K562 (cell line): ENCODE measurements around the gene SH3TC2. TPM values are rescaled to one million over a fixed set of nuclear protein-coding genes. Genes with fewer than 3 reads are reported as not detected.
A peak's percentile ranks its signal among the peaks of the same experiment; 100 is the strongest.

ENCODE experiments used
- ATAC-seq: fragments of 200-7000 bp; cut with Tn5 transposase; 3 replicates; pipeline ENCODE4 v1.9.1; 2020; ENCODE audit warnings: moderate library complexity
- Bru-seq: library from RNA; stranded (reverse); fragments of 400-500 nt; gene quantifications from one replicate; lab custom pipeline; 2021; lab: Mats Ljungman, UMichigan
- BruChase-seq, 2 experiments: library from RNA; stranded (reverse); fragments of 400-500 nt; gene quantifications; one replicate each; lab custom pipeline; 2021; lab: Mats Ljungman, UMichigan
- BruUV-seq: library from RNA; stranded (reverse); fragments of 400-500 nt; replicated peaks from 2 replicates; lab custom pipeline; 2021; lab: Mats Ljungman, UMichigan
- CTCF ChIA-PET: fragments of 300-600 bp; formaldehyde crosslinking; extraction: SDS; loops from one replicate; lab custom pipeline; 2021; ENCODE audit warnings: low intra/inter-chr PET ratio; lab: Yijun Ruan, JAX
- POLR2A ChIA-PET: fragments of 300-600, 350-650 bp; sonication (Branson Sonifier 250); formaldehyde crosslinking; extraction: SDS; loops from one replicate; lab custom pipeline; 2021; ENCODE audit warnings: antibody characterized with exemption, inconsistent platforms; lab: Yijun Ruan, JAX
- DNase-seq, 4 experiments: peaks; one replicate each; pipeline versions ENCODE4 v3.0.0 to v3.0.0-alpha.2; 2011 to 2018; ENCODE audit warnings: low spot score in 3 of 4, mixed read lengths in 3 of 4; ENCODE audit errors: extremely low read depth in 1 of 4
- FAIRE-seq: peaks from 2 replicates; lab custom pipeline; 2011; peaks lifted over from hg19 to GRCh38; lab: Jason Lieb, UNC
- H2AFZ ChIP-seq: 2 replicates; pipeline ENCODE4 v1.6.0; 2011; ENCODE audit warnings: low read depth, low read length, control low read depth, inconsistent platforms
- H3K27ac ChIP-seq: fragments of 200-600 bp; 3 replicates; pipeline ENCODE4 v1.8.0; 2011; ENCODE audit warnings: low read depth, mild to moderate bottlenecking, control low read depth, inconsistent platforms, low read length, moderate library complexity, mixed read lengths; ENCODE audit errors: extremely low read depth
- H3K27me3 ChIP-seq, 2 experiments: fragments of 300-600 bp in 1 of 2; 2 replicates in 1 of 2; 3 replicates in 1 of 2; pipeline versions ENCODE4 v1.6.0 to v1.8.0; 2011; ENCODE audit warnings: inconsistent platforms in 2 of 2, low read length in 2 of 2, mild to moderate bottlenecking in 1 of 2, mixed read lengths in 1 of 2, moderate library complexity in 1 of 2; ENCODE audit not compliant: control insufficient read depth in 2 of 2, insufficient read depth in 2 of 2
- H3K36me3 ChIP-seq: fragments of 300-600 bp; 3 replicates; pipeline ENCODE4 v1.8.0; 2011; ENCODE audit warnings: mild to moderate bottlenecking, low read length, inconsistent platforms; ENCODE audit not compliant: control insufficient read depth, insufficient read depth
- H3K4me1 ChIP-seq, 2 experiments: fragments of 200-600 bp in 1 of 2; replicated peaks in 1 of 2; 2 replicates in 1 of 2; 3 replicates in 1 of 2; pipeline versions ENCODE4 v1.5.1 to v1.8.0; 2011; ENCODE audit warnings: inconsistent platforms in 2 of 2, low read length in 2 of 2, mild to moderate bottlenecking in 1 of 2, mixed read lengths in 1 of 2, moderate library complexity in 1 of 2; ENCODE audit not compliant: control insufficient read depth in 2 of 2, insufficient read depth in 2 of 2
- H3K4me2 ChIP-seq: 2 replicates; pipeline ENCODE4 v1.6.1; 2011; ENCODE audit warnings: low read length, control low read depth, inconsistent platforms, mixed read lengths; ENCODE audit not compliant: insufficient read depth
- H3K4me3 ChIP-seq: fragments of 200-600 bp; sonication (generic), shearing (Covaris generic); 2 replicates; pipeline ENCODE4 v1.5.1; 2016; ENCODE audit warnings: control low read depth, inconsistent platforms
- H3K79me2 ChIP-seq: fragments of 200-600 bp; 3 replicates; pipeline ENCODE4 v1.8.0; 2011; ENCODE audit warnings: low read length, inconsistent platforms; ENCODE audit not compliant: control insufficient read depth, insufficient read depth
- H3K9ac ChIP-seq, 2 experiments: 2 replicates each; pipeline versions ENCODE4 v1.6.0 to v1.6.1; 2011; ENCODE audit warnings: low read depth in 2 of 2, low read length in 2 of 2, control low read depth in 1 of 2, inconsistent platforms in 1 of 2, mild to moderate bottlenecking in 1 of 2, mixed read lengths in 1 of 2; ENCODE audit not compliant: insufficient read depth in 1 of 2
- H3K9me1 ChIP-seq: one replicate; pipeline ENCODE4 v1.6.0; 2011; ENCODE audit warnings: inconsistent platforms, mild to moderate bottlenecking, low read length, moderate library complexity; ENCODE audit not compliant: control insufficient read depth, insufficient read depth
- H3K9me3 ChIP-seq: replicated peaks from 2 replicates; pipeline ENCODE4 v1.5.1; 2011; ENCODE audit warnings: low read depth, low read length, inconsistent platforms; ENCODE audit not compliant: control insufficient read depth, insufficient read depth
- H4K20me1 ChIP-seq: replicated peaks from 2 replicates; pipeline ENCODE4 v1.6.1; 2011; ENCODE audit warnings: low read length, inconsistent platforms, mixed read lengths; ENCODE audit not compliant: control insufficient read depth, insufficient read depth
- JUN ChIP-seq, 2 experiments: sonication (generic) in 1 of 2; formaldehyde crosslinking in 1 of 2; IDR thresholded peaks; 2 replicates each; pipeline versions ENCODE4 v1.6.1 to v1.8.0; 2012 to 2022; ENCODE audit warnings: borderline replicate concordance in 2 of 2, mild to moderate bottlenecking in 2 of 2, improper control_type of control experiment in 1 of 2, low read depth in 1 of 2, low read length in 1 of 2, missing genetic modification reagents in 1 of 2
- TEAD2 ChIP-seq: fragments of 450-650 bp; IDR thresholded peaks from 2 replicates; pipeline ENCODE4 v1.6.1; 2016; ENCODE audit warnings: missing genetic modification characterization, control low read depth, missing compliant biosample characterization
- WGBS: fragments of 100-300 bp; shearing (Covaris generic); methylation state at CpG from one replicate; pipeline ENCODE4 v1.1.6; 2016; ENCODE audit warnings: low coverage, mixed read lengths; ENCODE audit not compliant: insufficient coverage; ENCODE audit errors: missing lambda C conversion rate; 5-methylcytosine and 5-hydroxymethylcytosine counted together
- in situ Hi-C: fragments of 300-500 bp; cut with MboI; formaldehyde crosslinking; loops from 4 replicates; pipeline ENCODE4 v1.15.0; 2018; ENCODE audit warnings: inconsistent platforms, mixed read lengths
- intact Hi-C: fragments of 100-400 bp; cut with micrococcal nuclease; formaldehyde crosslinking; loops from 2 replicates; pipeline ENCODE4 v1.14.2; 2022
- long read RNA-seq, 3 experiments: library from polyadenylated mRNA in 2 of 3; library from RNA in 1 of 3; unstranded in 2 of 3; stranded (forward) in 1 of 3; transcript quantifications; one replicate each; pipeline ENCODE4 v2.0.0, GENCODE V29; 2019 to 2022
- polyA minus RNA-seq, 3 experiments: library from RNA; depleted of rRNA, polyadenylated mRNA; stranded (reverse); fragments of >200 nt; gene quantifications; 2 replicates each; pipeline ENCODE4 v1.2.3, GENCODE V29; 2011
- polyA plus RNA-seq, 8 experiments: library from polyadenylated mRNA; depleted of rRNA in 4 of 8; stranded (reverse) in 5 of 8; unstranded in 3 of 8; fragments of >200 nt; fragmentation: Nextera tagmentation in 2 of 8; fragmentation: Illumina TruSeq in 1 of 8; extraction: Ambion mirVana in 2 of 8; extraction: Trizol in 1 of 8; gene quantifications; 2 replicates each; pipeline versions ENCODE4 v1.2.1 to v1.2.3, GENCODE V29; 2011 to 2014; ENCODE audit warnings: inconsistent platforms in 1 of 8, missing spikeins in 1 of 8
- total RNA-seq, 7 experiments: library from RNA; depleted of rRNA in 6 of 7; stranded (reverse); fragments of >200 nt in 6 of 7; fragmentation: Illumina TruSeq in 2 of 7; extraction: Trizol in 2 of 7; gene quantifications; 2 replicates each; pipeline versions ENCODE4 v1.2.1 to v1.2.3, GENCODE V29; 2011 to 2021; ENCODE audit warnings: low replicate concordance in 1 of 7
- TF ChIP-seq, protein P1 (sequence below), 2 experiments: IDR thresholded peaks; 2 replicates each; pipeline ENCODE4 v1.6.1; 2011; ENCODE audit warnings: borderline replicate concordance in 1 of 2, control low read depth in 1 of 2, low read depth in 1 of 2, low read length in 1 of 2, mild to moderate bottlenecking in 1 of 2, mixed read lengths in 1 of 2, moderate library complexity in 1 of 2; ENCODE audit not compliant: insufficient read depth in 1 of 2, insufficient read length in 1 of 2, poor library complexity in 1 of 2, severe bottlenecking in 1 of 2; ENCODE audit errors: extremely low read depth in 1 of 2

The SH3TC2 gene
- total RNA-seq (2011; cell fraction: chromatin; rRNA removed; ENCODE audit: low replicate concordance), result 0.40 and 0.88 TPM in 2 replicates
- total RNA-seq (2011; cell fraction: nucleolus; rRNA removed), result 0.17 and 0.26 TPM in 2 replicates
- 0.53 and 0.81 TPM in 2 replicates for total RNA-seq (2011; cell fraction: nucleoplasm; rRNA removed)
- total RNA-seq (2014; rRNA removed) (0.41 and 0.59 TPM in 2 replicates), total RNA-seq (2014; rRNA removed; fragmentation: Illumina TruSeq; extraction: Trizol) (0.41 and 0.62 TPM in 2 replicates), total RNA-seq (2015; rRNA removed; fragmentation: Illumina TruSeq; extraction: Trizol) (0.29 and 0.41 TPM in 2 replicates), total RNA-seq (2021) (0.80 and 1.1 TPM in 2 replicates), polyA plus RNA-seq (2011; rRNA removed) (0.03 and 0.61 TPM in 2 replicates), polyA plus RNA-seq (2014; fragmentation: Illumina TruSeq; extraction: Trizol) (0.33 and 0.34 TPM in 2 replicates), polyA plus RNA-seq (2014; fragmentation: Nextera tagmentation; extraction: Ambion mirVana) (under 1 TPM in 1 of 2 experiments, not detected in 1; 0.03 TPM), polyA plus RNA-seq (2014; rRNA removed) (0.20 and 0.52 TPM in 2 replicates), polyA minus RNA-seq (2011; rRNA and poly(A)+ RNA removed) (0.42 and 0.74 TPM in 2 replicates), Bru-seq, nascent RNA (percentile 20 among the genes with signal in this experiment), BruChase-seq, experiment 1, labeled RNA remaining after a 2-hour chase (percentile 15 among the genes with signal in this experiment), BruChase-seq, experiment 2, labeled RNA remaining after a 6-hour chase (percentile 8 among the genes with signal in this experiment)
- 0.45 TPM in 1 of 2 replicates, not detected in the other for polyA plus RNA-seq (2011; cell fraction: cytosol; rRNA removed)
- 1.6 TPM in 1 of 2 replicates, not detected in the other for polyA plus RNA-seq (2011; cell fraction: nucleus; rRNA removed)
- 0.62 and 0.64 TPM in 2 replicates for polyA plus RNA-seq (2012)
- polyA minus RNA-seq (2011; cell fraction: cytosol; rRNA and poly(A)+ RNA removed), result 1.5 TPM in 1 of 2 replicates, not detected in the other
- 0.67 TPM in 1 of 2 replicates, not detected in the other for polyA minus RNA-seq (2011; cell fraction: nucleus; rRNA and poly(A)+ RNA removed)
- long read RNA-seq, experiment 1, partial matches to known transcripts, result 0 of 1 reads
- long read RNA-seq, experiment 1, other reads (novel, unspliced or antisense), result 1 of 1 reads
- long read RNA-seq, experiment 2, partial matches to known transcripts, result 1 of 1 reads
- long read RNA-seq, experiment 2, other reads (novel, unspliced or antisense), result 0 of 1 reads
- long read RNA-seq, experiment 3, result 0 reads

DNA sequence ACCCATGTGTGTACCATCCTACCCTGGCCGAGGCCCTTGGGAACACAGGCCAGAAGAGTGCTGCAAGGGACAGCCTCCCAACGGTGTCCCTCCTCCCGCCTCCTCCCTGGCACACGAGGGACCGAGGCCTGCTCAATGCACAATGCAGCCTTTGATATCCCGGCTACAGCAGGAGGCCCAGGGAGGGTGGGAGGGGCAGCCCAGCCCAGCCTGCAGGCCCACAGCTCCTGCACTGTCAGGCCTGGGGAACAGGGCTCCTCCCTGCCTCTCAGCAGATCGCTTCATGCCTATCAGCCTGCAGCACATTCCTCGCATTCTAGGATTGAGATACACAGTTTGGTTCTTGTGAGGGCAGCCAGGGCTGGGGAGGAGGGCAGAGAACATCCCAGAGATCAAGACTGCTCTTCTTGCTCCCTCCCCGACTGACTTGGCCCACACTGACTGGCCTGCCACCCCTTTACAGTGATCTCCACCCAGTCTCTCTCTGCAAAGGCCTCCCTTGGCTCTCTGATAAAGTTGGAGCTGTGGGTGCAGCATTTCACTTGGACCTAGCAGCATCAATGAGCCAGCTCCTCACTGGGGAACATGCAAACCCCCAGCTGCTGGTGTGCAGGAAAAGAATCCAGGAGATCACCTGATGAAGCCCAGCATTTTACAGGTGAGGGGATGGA is at the start of gene SH3TC2:
Gene SH3TC2, minus strand, starts transcription at position 46 of the 671 bp plus-strand sequence. Its CDS starts 40 bp downstream, at position 6.
- Histone ChIP-seq H2AFZ (peak within 1 kb of the TSS; percentile 53), H3K27ac (peak within 1 kb of the TSS; percentile 40)

More for the DNA sequence above, at the start of gene SH3TC2:
- no peaks in the 10 kb centered on the region for H3K36me3 ChIP-seq
- WGBS, result 4% methylated on average over 7 of the region's 9 CpGs
- ATAC-seq, result peak; percentile 75
- H3K4me2 ChIP-seq, result no peak within 1 kb of the TSS; the same call in 1 of the 2 replicates
- H3K9me3 ChIP-seq, result no peaks in the 10 kb centered on the region
- H3K9me1 ChIP-seq, result no peaks in the 10 kb centered on the region
- no peaks in the 10 kb centered on the region for H4K20me1 ChIP-seq
- BruUV-seq, result no TSS peak
- no peak within 1 kb of the TSS for H3K4me3 ChIP-seq
- no peaks in the 10 kb centered on the region for H3K27me3 ChIP-seq
- DNase-seq, result peak in 2 of 4 experiments; percentile 30 to 53
- H3K79me2 ChIP-seq, result no peaks in the 10 kb centered on the region
- intact Hi-C loops, result no loop called here
- peaks cover 10 to 22% of the 10 kb centered on the region in 2 experiments for H3K4me1 ChIP-seq
- CTCF ChIA-PET, result no interaction called here
- in situ Hi-C loops, result no loop called here
- POLR2A ChIA-PET, result interaction anchor here (0.7 kb wide), 1 partner anchor 88 kb away, joined by 5 read pairs; no protein-coding TSS in a partner anchor
- no peak for TF ChIP-seq JUN (IDR thresholded peaks at IDR 0.05; ENCODE audit: borderline replicate concordance, low read depth, low read length)
- TF ChIP-seq JUN (CRISPR knock-in tag; IDR thresholded peaks at IDR 0.05; ENCODE audit: borderline replicate concordance), result no peak
- 0 out of 2 replicates have a peak, but pooled peaks have one; percentile 51 for TF ChIP-seq TEAD2 (tag)
- TF ChIP-seq, protein P1, sequence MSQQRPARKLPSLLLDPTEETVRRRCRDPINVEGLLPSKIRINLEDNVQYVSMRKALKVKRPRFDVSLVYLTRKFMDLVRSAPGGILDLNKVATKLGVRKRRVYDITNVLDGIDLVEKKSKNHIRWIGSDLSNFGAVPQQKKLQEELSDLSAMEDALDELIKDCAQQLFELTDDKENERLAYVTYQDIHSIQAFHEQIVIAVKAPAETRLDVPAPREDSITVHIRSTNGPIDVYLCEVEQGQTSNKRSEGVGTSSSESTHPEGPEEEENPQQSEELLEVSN (IDR thresholded peaks at IDR 0.05; ENCODE audit: borderline replicate concordance in 1 of 2, extremely low read depth in 1 of 2, insufficient read depth in 1 of 2, insufficient read length in 1 of 2, low read depth in 1 of 2, low read length in 1 of 2, poor library complexity in 1 of 2, severe bottlenecking in 1 of 2), result peak in 1 of 2 experiments; percentile 28
- no peak within 1 kb of the TSS for H3K9ac ChIP-seq
- FAIRE-seq, result no peak
